HG02798 (cell line): ENCODE results near the gene SDR39U1.

ENCODE experiments used
- ATAC-seq: cut with Tn5 transposase; IDR thresholded peaks from one replicate; pipeline ENCODE4 v1.9.1; 2021; ENCODE audit warnings: mild to moderate bottlenecking; ENCODE audit not compliant: unreplicated experiment, poor library complexity

The SDR39U1 gene

DNA sequence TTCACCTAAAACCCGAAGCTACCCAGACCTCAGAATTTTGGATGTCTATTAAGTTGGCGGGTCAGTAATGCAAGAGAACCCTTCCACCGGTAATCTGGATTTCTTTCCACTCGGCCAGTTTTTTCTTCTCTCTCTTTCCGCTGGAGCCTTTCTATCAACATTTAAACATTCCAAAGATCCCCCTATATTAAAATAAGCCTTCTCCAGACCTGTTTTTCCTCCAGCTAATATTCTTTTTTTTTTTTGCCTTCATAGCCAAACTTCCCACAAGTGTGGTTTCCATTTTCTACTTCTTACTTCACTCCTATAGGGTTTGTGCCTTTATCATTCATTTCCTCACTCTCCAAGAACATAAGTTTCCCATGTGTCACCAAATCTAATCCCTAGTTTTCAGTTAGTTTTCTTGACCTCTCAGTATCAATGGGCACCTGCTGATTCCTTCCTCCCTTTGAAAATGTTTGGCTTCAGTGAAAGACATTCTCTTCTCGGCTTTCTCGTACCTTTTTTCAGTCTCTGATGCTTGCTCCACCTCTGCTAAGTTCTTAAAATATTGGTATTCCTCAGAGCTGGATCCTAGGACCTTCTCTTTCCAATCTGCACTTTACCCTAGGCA lies 583 bp upstream of the SDR39U1 start:
- no peak for ATAC-seq

DNA sequence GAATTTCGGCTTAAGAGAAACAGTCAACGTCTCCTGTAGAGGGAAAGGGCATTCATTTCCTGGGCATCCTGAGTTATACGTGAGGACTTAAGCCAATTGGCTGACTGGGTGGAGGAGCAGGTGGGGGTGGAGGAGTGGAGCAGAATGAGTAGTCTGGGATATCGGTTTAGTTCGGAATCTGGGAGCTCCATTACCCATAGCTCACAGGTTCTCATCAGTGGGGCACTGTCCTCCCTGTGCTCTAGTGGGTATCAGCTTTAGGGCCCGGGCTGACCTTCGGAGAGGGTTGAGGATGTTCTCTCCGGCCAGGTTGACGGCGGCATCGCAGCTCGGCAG lies 704 bp downstream of the SDR39U1 start:
- ATAC-seq, result no peak

DNA sequence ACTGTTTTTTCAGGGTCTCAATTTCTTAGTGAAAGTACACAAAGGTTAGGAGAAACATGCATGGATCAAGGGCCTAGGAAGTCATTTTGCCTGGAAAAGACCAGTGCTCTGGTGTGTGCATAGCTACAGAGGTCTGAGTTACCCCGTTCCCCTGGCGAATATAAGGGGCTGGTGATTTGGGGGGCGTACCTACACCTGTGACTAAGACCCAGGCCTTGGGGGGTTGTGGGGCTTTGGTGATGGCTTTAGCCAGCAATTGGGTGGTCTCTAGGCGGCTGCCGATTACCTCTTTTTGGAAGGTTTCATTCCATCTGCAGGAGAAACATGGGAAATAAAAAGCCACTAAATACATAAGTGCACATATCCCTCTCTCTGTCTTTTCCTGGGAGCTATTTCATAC lies 1.1 kb downstream of the SDR39U1 start:
- no peak for ATAC-seq

DNA sequence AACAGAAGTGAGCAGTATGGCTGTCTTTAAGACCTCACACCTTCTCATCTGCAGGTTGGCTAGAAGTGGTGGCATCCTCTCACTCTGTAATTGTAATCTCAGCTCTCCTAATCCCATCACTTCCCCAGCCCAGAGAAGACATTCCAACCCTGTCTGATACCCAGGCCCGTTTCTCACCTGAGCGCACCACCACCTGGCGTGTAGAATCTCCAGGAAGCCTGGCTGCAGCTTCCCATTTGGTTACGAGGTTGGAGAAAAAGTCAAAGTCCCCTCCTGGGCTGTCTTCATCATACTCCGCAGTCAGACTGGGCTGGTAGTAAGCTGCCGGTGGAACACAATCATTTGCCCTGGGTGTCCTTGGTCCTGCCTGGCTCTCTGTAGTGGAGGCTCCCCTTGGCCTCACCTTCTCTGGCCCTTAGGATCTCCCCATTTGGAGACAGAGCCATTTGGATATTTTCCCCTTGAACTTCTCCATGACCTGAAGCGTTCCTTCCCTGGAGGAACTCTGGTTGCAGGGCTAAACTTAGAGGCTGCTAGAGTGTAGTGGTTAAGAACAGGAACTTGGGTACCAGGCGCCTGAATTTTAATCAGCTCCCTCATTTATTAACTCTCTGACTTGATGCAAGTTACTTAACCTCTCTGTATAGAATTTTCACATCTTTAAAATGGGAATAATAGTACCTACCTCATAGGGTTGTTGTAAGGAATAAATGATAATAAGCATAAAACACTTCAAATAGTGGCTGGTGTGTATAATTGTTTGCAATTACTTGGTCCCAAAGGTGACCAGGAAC lies 1.8 kb downstream of the SDR39U1 start:
- ATAC-seq, result no peak

DNA sequence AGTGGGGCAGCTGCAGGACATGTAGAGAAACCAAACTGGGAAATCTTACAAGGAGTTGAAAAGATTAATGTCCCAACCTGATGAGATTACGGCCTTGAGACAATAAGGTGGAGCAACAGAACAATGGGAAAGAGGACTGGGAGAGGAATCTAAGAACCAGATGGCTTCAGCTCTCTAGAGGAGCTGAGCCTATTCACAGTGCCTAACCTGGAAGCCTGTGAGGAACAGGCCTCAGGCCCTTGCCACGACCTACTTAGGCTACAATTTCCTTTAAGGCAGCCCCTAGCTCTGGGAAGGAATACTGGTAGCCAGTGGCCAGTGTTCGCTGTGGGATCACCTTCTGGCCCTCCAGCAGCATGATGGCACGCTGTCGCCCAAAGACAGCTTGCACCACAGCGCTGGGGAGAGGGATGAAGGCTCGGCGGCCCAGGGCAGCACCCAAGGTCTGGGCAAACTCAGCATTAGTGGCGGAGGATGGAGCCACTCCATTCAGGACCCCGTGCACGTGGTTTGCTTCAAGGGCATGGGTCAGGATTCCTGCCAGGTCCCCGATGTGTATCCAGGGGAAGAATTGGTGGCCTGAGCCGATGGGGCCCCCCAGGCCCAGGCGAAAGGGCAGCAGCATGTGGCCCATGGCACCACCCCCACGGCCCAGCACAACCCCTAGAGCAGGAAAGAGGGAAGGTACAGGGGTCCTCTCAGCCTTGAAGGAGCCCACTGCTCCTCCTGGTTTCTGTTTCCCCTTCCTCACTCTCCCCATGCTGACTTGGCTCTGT lies 2.6 kb downstream of the SDR39U1 start:
- ATAC-seq, result no peak

DNA sequence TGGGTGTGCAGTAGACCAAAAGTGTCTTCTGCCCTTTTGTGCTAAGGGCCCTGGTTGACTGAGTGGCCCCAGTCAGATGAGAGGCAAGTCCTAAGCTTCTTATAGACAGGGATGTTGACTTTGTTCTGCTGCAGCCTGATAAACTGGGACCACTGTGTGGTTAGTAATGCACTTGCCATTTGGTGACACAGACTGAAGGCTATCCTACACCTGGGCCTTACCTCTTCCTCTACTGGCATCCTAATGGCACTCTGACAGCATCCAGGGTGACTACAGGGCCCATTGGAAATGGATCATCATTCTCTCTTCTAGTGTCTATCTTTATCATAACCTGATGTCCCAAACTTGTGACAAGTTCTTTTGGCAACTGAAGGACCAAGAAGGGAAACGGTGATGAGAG lies 3.3 kb downstream of the SDR39U1 start:
- ATAC-seq, result no peak

DNA sequence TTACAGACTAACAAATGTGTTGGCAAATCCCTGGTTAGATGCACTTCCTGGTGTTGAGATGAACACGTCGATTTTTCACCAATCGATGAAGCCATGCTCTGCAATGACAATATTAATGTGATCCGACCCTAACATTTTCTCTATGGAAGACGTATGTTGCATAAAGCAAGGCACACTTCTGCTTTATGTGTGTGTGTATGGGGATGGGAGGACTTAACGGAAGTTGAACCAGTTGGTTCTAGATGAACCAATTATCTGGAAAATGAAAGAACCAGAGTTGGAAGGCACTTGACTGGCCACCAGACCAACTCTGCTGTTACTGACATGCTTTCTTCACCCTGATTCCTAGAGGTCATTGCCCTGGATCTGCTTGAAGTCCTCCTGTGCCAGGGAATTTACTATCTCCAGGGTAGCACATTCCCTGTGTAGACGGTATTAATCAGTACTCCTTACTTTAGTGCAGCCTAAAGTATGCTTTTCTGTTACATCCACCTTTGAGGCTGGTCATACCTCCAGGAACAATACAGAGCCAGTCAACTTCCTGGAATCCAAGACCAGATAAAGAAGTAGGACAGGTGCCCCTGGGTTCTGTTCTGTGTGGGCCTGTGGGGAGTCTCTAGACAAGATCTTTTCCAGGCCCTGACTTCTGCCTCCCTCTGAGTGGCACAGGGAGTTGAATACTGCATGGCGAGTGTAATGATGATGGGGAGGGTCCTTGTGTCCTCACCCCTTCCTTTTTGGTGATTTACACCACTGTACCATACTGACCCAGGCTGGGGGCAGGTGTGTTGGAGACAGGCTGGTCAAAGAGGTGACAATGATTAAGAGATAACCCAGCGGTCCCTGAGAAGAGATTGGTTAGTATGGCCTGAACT lies 4.1 kb downstream of the SDR39U1 start:
- ATAC-seq, result no peak

DNA sequence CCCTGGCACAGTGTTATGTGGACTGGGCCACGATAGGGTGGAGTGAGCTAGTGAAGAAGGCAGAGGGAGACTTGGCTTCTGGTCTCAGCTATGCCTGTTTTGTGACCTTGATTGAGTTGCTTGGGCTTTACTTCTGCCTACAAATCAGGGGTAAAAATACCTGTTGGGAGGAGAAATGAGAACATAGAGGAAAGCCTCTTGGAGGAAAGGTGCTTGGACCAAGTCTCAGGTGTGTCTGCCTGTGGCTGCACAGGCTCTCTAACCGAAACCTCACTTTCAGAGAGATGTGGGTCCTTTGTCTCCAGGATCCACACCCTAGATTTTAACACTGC lies 4.9 kb downstream of the SDR39U1 start:
- ATAC-seq, result no peak

DNA sequence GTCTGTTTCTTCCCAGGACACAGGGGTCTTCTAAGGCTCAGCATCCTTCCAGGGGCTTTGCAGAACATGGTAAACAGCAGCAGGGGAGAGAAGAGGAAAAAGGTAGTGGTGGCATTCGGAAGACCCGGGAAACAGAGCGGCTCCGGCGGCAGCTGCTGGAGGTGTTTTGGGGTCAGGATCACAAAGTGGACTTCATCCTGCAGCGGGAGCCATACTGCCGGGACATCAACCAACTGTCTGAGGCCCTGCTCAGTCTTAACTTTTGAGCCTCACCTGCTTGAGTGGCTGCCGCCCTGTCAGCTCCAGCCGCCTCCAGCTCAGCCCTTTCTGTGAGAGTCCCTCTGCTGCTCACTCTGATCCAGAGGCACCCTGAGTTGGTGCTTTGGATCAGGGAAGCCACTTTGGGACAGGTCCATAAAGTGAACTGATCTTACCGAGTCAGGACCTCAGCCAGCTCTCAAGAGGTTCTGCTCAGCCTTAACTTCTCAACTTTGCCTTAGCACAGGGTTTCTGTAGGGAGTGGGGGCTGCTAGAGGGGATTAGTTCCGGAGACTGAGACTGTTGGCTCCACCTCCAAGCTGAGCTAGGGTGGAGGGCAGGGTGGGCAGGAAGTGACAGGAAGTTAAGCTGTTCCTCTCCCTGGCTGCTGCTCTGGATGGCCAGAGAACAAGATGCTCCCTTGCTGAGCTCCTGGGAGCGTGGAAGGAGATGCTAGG lies 5.4 kb downstream of the SDR39U1 start:
- no peak for ATAC-seq

DNA sequence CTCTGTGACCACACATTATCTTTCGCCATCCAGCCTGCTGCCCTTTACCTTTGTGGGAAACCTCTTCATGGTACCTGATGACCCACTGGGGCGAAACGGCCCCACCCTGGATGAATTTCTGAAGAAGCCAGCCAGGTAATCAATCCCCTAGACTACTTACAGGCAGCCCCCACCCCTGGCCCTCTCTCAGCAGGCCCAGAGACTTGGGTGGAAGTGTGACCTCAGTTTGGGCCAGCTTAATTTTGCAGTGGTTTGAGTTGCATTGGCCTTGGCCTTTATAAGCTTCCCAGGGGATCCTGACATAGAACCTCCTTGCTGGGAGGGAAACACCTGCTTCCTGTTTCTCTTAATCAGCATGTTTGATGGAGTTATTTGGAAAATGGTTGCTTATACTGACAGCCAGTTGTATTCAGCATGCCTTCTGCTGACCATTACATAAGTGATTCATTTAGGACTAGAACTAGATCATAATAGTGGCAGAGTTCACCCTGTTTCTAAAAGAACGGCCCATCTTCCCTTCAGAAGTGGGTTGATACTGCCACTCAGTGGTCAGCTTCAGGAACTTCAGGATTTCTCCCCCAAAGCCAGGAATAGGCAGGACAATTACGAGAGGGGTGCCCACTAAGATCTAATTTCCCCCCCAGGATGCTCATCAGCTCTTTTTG lies 6.1 kb downstream of the SDR39U1 start:
- peak; percentile 56 for ATAC-seq

DNA sequence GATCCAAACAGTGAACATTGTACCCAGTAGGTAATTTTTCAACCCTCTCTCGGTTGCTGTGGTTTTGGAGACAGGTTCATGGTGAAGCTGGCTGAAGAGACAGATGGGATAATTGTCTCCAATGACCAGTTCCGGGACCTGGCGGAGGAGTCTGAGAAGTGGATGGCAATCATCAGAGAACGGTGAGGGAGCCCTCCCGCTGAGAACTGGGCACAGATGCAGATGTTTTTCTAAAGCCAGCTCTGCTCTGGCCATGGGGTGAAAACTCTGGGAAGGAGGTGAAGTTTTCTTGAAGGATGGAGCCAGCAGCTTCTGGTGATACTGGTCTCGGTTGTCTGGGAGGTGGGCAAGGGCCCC lies 6.6 kb downstream of the SDR39U1 start:
- ATAC-seq, result no peak

DNA sequence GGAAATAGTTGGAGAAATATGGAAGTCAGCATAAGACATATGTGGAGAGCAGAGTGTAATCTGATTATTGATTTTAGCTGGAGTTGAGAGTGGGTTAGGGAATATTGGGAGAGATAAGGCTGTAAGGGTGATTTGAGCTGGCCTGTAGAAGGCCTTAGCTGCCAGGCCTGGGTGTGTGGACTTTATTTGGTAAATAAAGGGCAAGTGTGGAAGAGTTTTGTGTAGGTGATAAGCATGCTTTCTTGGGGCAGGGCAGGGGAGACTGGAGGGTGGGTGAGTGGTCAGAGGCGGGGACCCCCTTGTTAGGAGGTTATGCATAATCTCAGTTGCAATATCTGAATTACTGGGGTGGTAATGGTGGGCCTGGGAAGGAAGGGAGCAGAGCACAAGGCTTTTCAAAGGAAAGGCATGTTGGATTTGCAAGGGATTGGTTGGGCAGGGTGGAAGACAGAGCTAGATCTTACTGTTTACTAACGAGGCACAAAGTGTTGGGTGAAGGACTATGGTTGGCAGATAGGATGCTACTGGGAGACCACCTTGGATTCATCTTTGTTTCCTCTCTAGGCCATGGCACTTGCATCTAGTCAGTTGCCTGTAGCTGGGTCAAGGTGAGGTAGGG lies 7.3 kb downstream of the SDR39U1 start:
- ATAC-seq, result no peak

DNA sequence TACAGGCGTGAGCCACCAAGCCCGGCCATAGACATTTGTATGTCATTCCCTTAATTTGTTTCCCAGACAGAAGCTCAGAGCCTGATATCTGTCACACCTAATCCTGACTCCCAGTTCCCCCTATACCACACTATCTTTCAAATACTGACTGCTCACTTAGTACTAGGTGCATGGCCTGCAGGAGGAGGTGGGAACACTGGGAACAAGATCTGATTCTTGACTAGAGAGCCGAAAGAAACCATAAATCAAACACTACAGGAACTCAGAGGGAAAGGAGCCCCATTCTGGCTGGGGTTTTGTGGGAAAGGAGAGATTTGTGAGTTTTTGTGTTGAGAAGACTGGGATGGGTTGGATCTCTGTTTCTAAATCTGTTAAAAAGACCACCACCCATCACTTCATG lies 7.9 kb downstream of the SDR39U1 start:
- no peak for ATAC-seq

DNA sequence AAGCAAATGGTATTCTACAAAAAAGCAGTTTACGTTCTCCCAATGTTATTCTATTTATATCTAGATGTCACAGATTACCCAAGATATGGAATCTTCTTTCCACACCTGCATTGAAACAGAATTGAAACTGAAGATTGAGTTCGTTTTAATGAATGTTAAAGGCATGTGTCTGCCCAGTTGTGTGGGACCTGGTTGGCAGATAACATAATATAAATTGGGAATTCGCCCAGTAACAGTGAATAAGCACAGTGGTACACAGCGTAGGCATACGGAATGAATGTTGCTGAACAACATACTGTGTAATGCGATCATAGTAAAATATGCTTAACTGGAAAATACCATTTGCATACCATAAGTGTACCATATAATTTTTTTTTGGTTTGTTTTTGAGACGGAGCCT lies 8.5 kb downstream of the SDR39U1 start:
- no peak for ATAC-seq

DNA sequence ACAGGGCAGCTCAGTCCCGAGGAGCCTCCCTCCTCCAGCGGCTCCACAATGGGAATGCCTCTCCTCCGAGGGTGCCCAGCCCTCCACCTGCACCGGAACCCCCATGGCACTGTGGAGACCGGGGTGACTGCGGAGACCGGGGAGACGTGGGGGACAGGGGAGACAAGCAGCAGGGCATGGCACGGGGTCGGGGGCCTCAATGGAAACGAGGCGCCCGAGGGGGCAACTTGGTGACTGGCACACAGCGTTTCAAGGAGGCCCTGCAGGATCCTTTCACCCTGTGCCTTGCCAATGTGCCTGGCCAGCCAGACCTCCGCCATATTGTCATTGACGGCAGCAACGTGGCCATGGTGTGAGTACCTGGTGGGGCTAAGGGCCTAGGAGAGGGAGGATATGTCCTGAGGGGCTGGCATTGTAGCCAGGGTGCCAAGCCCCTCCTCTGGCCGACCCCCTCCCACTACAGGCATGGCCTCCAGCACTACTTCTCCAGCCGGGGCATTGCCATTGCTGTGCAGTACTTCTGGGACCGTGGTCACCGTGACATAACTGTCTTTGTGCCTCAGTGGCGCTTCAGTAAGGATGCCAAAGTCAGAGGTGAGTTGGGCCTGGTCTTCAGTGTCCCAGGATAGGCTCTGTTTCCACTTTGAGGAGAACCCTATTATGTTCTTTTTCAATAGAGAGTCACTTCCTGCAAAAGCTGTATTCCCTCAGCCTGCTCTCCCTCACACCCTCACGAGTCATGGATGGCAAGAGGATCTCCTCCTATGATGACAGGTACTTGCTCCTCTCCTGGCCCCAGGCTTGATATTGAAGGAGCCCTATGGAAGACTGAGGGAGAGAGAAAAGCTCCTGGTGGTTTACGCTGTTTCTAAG lies 10.1 kb downstream of the SDR39U1 start:
- ATAC-seq, result no peak

DNA sequence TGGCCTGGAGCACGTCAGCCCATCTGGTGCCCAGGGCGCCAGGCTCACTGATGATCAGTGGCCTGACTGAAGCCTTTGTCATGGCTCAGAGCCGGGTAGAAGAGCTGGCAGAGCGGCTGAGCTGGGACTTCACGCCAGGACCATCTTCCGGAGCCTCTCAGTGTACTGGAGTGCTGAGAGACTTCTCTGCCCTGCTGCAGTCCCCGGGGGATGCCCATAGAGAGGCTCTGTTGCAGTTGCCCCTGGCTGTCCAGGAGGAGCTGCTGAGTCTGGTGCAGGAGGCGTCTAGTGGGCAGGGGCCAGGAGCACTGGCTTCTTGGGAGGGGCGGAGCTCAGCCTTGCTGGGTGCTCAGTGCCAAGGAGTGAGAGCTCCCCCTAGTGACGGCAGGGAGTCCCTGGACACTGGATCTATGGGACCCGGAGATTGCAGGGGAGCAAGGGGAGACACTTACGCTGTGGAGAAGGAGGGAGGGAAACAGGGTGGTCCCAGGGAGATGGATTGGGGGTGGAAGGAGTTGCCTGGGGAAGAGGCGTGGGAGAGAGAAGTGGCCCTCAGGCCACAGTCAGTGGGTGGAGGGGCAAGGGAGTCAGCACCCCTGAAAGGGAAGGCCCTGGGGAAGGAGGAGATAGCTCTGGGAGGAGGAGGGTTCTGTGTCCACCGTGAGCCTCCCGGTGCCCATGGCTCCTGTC lies 10.9 kb downstream of the SDR39U1 start:
- ATAC-seq, result peak; percentile 55

DNA sequence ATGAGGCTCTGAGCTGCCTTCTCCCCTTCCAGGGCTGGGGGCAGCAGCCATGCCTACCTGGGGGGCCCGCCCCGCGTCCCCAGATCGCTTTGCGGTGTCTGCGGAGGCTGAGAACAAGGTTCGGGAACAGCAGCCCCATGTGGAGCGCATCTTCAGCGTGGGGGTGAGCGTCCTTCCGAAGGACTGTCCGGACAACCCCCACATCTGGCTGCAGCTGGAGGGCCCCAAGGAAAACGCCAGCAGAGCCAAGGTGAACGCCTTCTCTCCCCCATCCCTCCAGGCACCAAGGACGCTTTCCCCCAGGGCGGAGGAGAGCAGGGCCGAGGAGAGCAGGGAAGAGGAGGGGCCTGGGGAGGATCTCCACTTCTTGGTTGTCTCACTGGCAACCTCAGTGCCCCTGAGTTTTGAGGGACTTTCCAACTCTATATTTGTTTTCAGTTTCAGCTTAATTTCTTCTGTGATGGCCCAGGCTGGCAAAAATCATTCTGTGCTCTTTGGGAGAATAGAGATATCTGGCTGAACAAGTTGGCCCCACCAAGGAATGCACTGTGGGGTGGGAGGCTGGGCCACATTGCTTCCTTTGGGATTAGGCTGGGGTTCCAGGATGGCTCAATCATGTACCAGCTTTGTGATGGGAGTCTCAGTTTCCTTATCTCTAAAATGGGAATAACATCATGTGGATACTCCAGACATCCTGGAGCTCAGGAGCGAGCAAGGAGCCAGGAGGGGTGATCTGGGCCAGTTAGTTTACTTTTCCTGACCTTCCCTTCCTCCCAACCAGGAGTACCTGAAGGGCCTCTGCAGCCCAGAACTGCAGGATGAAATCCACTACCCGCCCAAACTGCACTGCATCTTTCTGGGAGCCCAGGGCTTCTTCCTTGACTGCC lies 11.7 kb downstream of the SDR39U1 start:
- ATAC-seq, result peak; percentile 37
